GM19025 (cell line): ENCODE data around the gene WIPF1.
A peak's percentile ranks its signal among the peaks of the same experiment; 100 is the strongest.

Experiments used
- ATAC-seq: cut with Tn5 transposase; IDR thresholded peaks from one replicate; pipeline ENCODE4 v1.9.1; 2021; ENCODE audit warnings: mild to moderate bottlenecking, low read depth, moderate library complexity; ENCODE audit not compliant: unreplicated experiment

The WIPF1 gene

GRCh38 chr2:174600349-174600748 lies 2.7 kb upstream of the WIPF1 start:
- ATAC-seq = peak; percentile 38

GRCh38 chr2:174599310-174599921 lies 1.8 kb upstream of the WIPF1 start:
- no peak for ATAC-seq

GRCh38 chr2:174597009-174597344 lies 627 bp downstream of the WIPF1 start:
- no peak for ATAC-seq

GRCh38 chr2:174595891-174596397 lies 1.7 kb downstream of the WIPF1 start:
- ATAC-seq = no peak

- ATAC-seq = no peak
Observed at GRCh38 chr2:174595116-174595809, 2.3 kb downstream of the WIPF1 start.

- ATAC-seq = no peak
Observed at GRCh38 chr2:174594456-174594855, 3.1 kb downstream of the WIPF1 start.

GRCh38 chr2:174593574-174594203 lies 3.9 kb downstream of the WIPF1 start:
- ATAC-seq = peak; percentile 59

GRCh38 chr2:174593041-174593440 lies 4.6 kb downstream of the WIPF1 start:
- no peak for ATAC-seq

- no peak for ATAC-seq
Observed at GRCh38 chr2:174591740-174592139, 5.9 kb downstream of the WIPF1 start.

GRCh38 chr2:174590928-174591648 lies 6.5 kb downstream of the WIPF1 start:
- ATAC-seq = no peak

GRCh38 chr2:174590346-174590745 lies 7.3 kb downstream of the WIPF1 start:
- ATAC-seq = no peak

GRCh38 chr2:174589334-174589733 lies 8.3 kb downstream of the WIPF1 start:
- no peak for ATAC-seq

GRCh38 chr2:174588463-174588862 lies 9.1 kb downstream of the WIPF1 start:
- no peak for ATAC-seq

- ATAC-seq = no peak
Observed at GRCh38 chr2:174587579-174587978, 10.0 kb downstream of the WIPF1 start.

GRCh38 chr2:174586418-174587295 lies 10.9 kb downstream of the WIPF1 start:
- ATAC-seq = no peak

GRCh38 chr2:174585657-174586252 lies 11.8 kb downstream of the WIPF1 start:
- no peak for ATAC-seq

GRCh38 chr2:174585146-174585545 lies 12.5 kb downstream of the WIPF1 start:
- ATAC-seq = no peak

GRCh38 chr2:174581491-174581890 lies 16.1 kb downstream of the WIPF1 start:
- ATAC-seq = no peak

GRCh38 chr2:174580951-174581350 lies 16.7 kb downstream of the WIPF1 start:
- ATAC-seq = no peak
